ENCODE data around the gene RASSF5. TPM values are rescaled to one million over a fixed set of nuclear protein-coding genes. Genes with fewer than 3 reads are reported as not detected.

Gene RASSF5
- polyA plus RNA-seq, 1 donor (not counting 4 experiments of a cell fraction or from before 2014, with no cell fraction given), result 2.4 TPM

DNA sequence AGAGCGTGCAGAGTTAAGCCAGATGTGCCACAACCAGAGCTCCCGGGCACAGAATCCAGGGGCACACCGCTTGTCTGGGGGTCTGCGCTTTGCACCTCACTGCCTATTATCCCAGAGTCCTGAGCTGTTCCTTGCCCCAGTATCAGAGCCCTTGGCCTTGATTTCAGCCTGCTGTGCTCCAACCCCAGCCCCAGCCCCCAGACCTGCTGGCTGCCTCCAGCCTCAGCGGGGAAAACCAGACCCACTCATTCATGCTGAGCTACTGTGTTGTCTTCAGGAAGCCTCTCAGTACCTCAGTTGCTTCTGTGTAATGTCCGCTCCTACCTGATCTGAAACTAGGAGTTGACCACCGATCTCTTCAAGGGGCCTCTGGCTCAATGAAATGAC lies 35.9 kb upstream of the RASSF5 start:
- no peak overlapping the region for H3K9ac ChIP-seq (ENCODE audit: control insufficient read depth, extremely low read depth, insufficient read depth, low read length)
- H3K27ac ChIP-seq (ENCODE audit: control insufficient read depth, insufficient read depth, low read length), result no peak overlapping the region

DNA sequence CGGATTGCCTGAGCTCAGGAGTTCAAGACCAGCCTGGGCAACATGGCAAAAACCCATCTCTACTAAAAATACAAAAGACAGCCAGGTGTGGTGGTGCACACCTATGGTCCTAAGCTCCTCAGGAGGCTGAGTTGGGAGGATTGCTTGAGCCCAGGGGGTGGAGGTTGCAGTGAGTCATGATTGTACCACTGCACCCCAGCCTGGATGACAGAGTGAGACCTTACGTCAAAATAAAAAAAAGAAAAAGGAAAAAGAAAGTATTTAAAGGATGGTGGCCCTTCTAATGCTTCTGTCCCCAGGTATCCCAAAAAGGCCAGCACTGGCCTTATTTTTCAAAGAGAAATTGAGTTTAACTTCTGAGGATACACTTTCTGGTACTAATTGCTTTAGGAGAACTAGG lies 35.3 kb upstream of the RASSF5 start:
- Histone ChIP-seq H3K36me3 (ENCODE audit: control insufficient read depth in 2 of 2, extremely low read depth in 1 of 2, insufficient read depth in 2 of 2, low read length in 2 of 2) (peaks cover 3 to 11% of the 10 kb centered on the region in 2 experiments), H3K27ac (ENCODE audit: control insufficient read depth, insufficient read depth, low read length) (no peak overlapping the region), H3K4me2 (ENCODE audit: control insufficient read depth, extremely low read depth, insufficient read depth, low read depth, low read length) (no peak overlapping the region), H4K20me1 (ENCODE audit: control insufficient read depth, extremely low read depth, insufficient read depth, low read length) (no peaks in the 10 kb centered on the region), H2AFZ (ENCODE audit: control insufficient read depth, low read length) (no peak overlapping the region), H3K9me1 (ENCODE audit: control insufficient read depth, extremely low read depth, insufficient read depth, low read length) (no peaks in the 10 kb centered on the region), H3K9ac (ENCODE audit: control insufficient read depth, extremely low read depth, insufficient read depth, low read length) (no peak overlapping the region), H3K4me1 (ENCODE audit: control insufficient read depth, extremely low read depth, insufficient read depth, low read length) (peaks cover 20% of the 10 kb centered on the region), H3K79me2 (ENCODE audit: control insufficient read depth, insufficient read depth, low read length) (no peaks in the 10 kb centered on the region), H3K27me3 (ENCODE audit: control insufficient read depth, extremely low read depth, insufficient read depth, low read length) (no peaks in the 10 kb centered on the region), H3K9me3 (ENCODE audit: control insufficient read depth, low read depth, low read length) (no peaks in the 10 kb centered on the region), H3K4me3 (ENCODE audit: control insufficient read depth in 2 of 3, extremely low read depth in 1 of 3, insufficient read depth in 2 of 3, low read depth in 1 of 3, low read length in 3 of 3) (no peak overlapping the region)
- dilution Hi-C loops (cut with MboI; ENCODE audit: extremely low pct_ligation_motif_present, low sequenced_read_pairs), result no loop called here
- DNase-seq (ENCODE audit: low read depth, low spot score) (no peak), FAIRE-seq (no peak)
- TF ChIP-seq, protein P1, sequence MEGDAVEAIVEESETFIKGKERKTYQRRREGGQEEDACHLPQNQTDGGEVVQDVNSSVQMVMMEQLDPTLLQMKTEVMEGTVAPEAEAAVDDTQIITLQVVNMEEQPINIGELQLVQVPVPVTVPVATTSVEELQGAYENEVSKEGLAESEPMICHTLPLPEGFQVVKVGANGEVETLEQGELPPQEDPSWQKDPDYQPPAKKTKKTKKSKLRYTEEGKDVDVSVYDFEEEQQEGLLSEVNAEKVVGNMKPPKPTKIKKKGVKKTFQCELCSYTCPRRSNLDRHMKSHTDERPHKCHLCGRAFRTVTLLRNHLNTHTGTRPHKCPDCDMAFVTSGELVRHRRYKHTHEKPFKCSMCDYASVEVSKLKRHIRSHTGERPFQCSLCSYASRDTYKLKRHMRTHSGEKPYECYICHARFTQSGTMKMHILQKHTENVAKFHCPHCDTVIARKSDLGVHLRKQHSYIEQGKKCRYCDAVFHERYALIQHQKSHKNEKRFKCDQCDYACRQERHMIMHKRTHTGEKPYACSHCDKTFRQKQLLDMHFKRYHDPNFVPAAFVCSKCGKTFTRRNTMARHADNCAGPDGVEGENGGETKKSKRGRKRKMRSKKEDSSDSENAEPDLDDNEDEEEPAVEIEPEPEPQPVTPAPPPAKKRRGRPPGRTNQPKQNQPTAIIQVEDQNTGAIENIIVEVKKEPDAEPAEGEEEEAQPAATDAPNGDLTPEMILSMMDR (optimal IDR thresholded peaks at IDR 0.05 in 1 of 3, IDR thresholded peaks at IDR 0.05 in 1 of 3, conservative IDR thresholded peaks at IDR 0.05 in 1 of 3; ENCODE audit: extremely low read depth in 1 of 3, insufficient read depth in 2 of 3, low read length in 3 of 3), result no peak
- TF ChIP-seq EZH2 (IDR thresholded peaks at IDR 0.05; ENCODE audit: low read length), result no peak

More for the DNA sequence above, 35.9 kb upstream of the RASSF5 start:
- no peak for DNase-seq (ENCODE audit: low read depth, low spot score)
- Histone ChIP-seq H3K79me2 (ENCODE audit: control insufficient read depth, insufficient read depth, low read length) (no peaks in the 10 kb centered on the region), H3K9me3 (ENCODE audit: control insufficient read depth, low read depth, low read length) (no peaks in the 10 kb centered on the region), H3K36me3 (ENCODE audit: control insufficient read depth in 2 of 2, extremely low read depth in 1 of 2, insufficient read depth in 2 of 2, low read length in 2 of 2) (peaks cover 3 to 8% of the 10 kb centered on the region in 2 experiments), H3K4me2 (ENCODE audit: control insufficient read depth, extremely low read depth, insufficient read depth, low read depth, low read length) (peak overlapping the region; percentile 81), H4K20me1 (ENCODE audit: control insufficient read depth, extremely low read depth, insufficient read depth, low read length) (no peaks in the 10 kb centered on the region), H2AFZ (ENCODE audit: control insufficient read depth, low read length) (no peak overlapping the region), H3K4me1 (ENCODE audit: control insufficient read depth, extremely low read depth, insufficient read depth, low read length) (peaks cover 20% of the 10 kb centered on the region), H3K27me3 (ENCODE audit: control insufficient read depth, extremely low read depth, insufficient read depth, low read length) (no peaks in the 10 kb centered on the region), H3K4me3 (ENCODE audit: control insufficient read depth in 2 of 3, extremely low read depth in 1 of 3, insufficient read depth in 2 of 3, low read depth in 1 of 3, low read length in 3 of 3) (peak overlapping the region in 2 of 3 experiments; percentile 73 to 80), H3K9me1 (ENCODE audit: control insufficient read depth, extremely low read depth, insufficient read depth, low read length) (no peaks in the 10 kb centered on the region)
- FAIRE-seq, result no peak
- dilution Hi-C loops (cut with MboI; ENCODE audit: extremely low pct_ligation_motif_present, low sequenced_read_pairs), result no loop called here
- TF ChIP-seq, protein P1 (optimal IDR thresholded peaks at IDR 0.05 in 1 of 3, IDR thresholded peaks at IDR 0.05 in 1 of 3, conservative IDR thresholded peaks at IDR 0.05 in 1 of 3; ENCODE audit: extremely low read depth in 1 of 3, insufficient read depth in 2 of 3, low read length in 3 of 3), result no peak
- TF ChIP-seq EZH2 (IDR thresholded peaks at IDR 0.05; ENCODE audit: low read length), result no peak

Measured in keratinocyte (primary cell).